H7 (cell line): ENCODE results near the gene GJC2. TPM values are rescaled to one million over a fixed set of nuclear protein-coding genes. Genes with fewer than 3 reads are reported as not detected.
"Not testable (repeated sequence)": the region's sequence is repeated elsewhere in the genome, so short reads cannot be mapped to it uniquely, and the experiment has no call there.

Source experiments
- DNase-seq: peaks from one replicate; pipeline ENCODE4 v3.0.0; 2012
- H3K27me3 ChIP-seq: 2 replicates; pipeline ENCODE4 v1.6.0; 2011; ENCODE audit warnings: mild to moderate bottlenecking, low read length; ENCODE audit not compliant: control insufficient read depth, insufficient read depth
- H3K36me3 ChIP-seq: replicated peaks from 2 replicates; pipeline ENCODE4 v1.5.1; 2011; ENCODE audit warnings: low read length; ENCODE audit not compliant: control insufficient read depth, insufficient read depth
- H3K4me3 ChIP-seq: 2 replicates; pipeline ENCODE4 v1.5.1; 2011; ENCODE audit warnings: low read depth, mild to moderate bottlenecking, control low read depth, low read length, moderate library complexity; ENCODE audit not compliant: insufficient read depth
- total RNA-seq: library from RNA; depleted of rRNA; stranded (reverse); fragments of >200 nt; shearing (Covaris generic); gene quantifications from 2 replicates; pipeline ENCODE4 v1.2.3, GENCODE V29; 2014

The GJC2 gene
- total RNA-seq, 1 experiment from 2014 or later: 1.7 TPM

- Histone ChIP-seq H3K36me3 (no peaks in the 10 kb centered on the region), H3K4me3 (no peak overlapping the region), H3K27me3 (no peaks in the 10 kb centered on the region)
- no peak for DNase-seq
Measured at GRCh38 chr1:228163776-228164519, 14.2 kb downstream of the GJC2 start.

- DNase-seq: no peak
- Histone ChIP-seq H3K36me3 (no peaks in the 10 kb centered on the region), H3K27me3 (no peaks in the 10 kb centered on the region), H3K4me3 (peak overlapping the region; percentile 47)
Measured at GRCh38 chr1:228164561-228165371, 15.0 kb downstream of the GJC2 start.

GRCh38 chr1:228165372-228166169, 15.8 kb downstream of the GJC2 start, which contains the start of gene IBA57:
Gene IBA57, plus strand, starts transcription at chr1:228165804. Its CDS starts 13 bp downstream, at chr1:228165817.
- Histone ChIP-seq H3K36me3 (no peaks in the 10 kb centered on the region), H3K4me3 (peak within 1 kb of the TSS; percentile 75), H3K27me3 (no peaks in the 10 kb centered on the region)
- DNase-seq: peak; percentile 100

- Histone ChIP-seq H3K36me3 (no peaks in the 10 kb centered on the region), H3K4me3 (peak overlapping the region; percentile 75), H3K27me3 (no peaks in the 10 kb centered on the region)
- peak; percentile 83 for DNase-seq
Measured at GRCh38 chr1:228166170-228166936, 16.6 kb downstream of the GJC2 start.

GRCh38 chr1:228168563-228169270, 19.0 kb downstream of the GJC2 start:
- no peak overlapping the region for H3K4me3 ChIP-seq
- no peak for DNase-seq
- no peaks in the 10 kb centered on the region for H3K36me3 ChIP-seq
- H3K27me3 ChIP-seq: no peaks in the 10 kb centered on the region; the same call in 1 of the 2 replicates

GRCh38 chr1:228169345-228169744, 19.6 kb downstream of the GJC2 start:
- Histone ChIP-seq H3K36me3 (no peaks in the 10 kb centered on the region), H3K4me3 (no peak overlapping the region), H3K27me3 (no peaks in the 10 kb centered on the region; the same call in 1 of the 2 replicates)
- DNase-seq: no peak

GRCh38 chr1:228170666-228171065, 20.9 kb downstream of the GJC2 start:
- no peak for DNase-seq
- Histone ChIP-seq H3K27me3 (no peaks in the 10 kb centered on the region; the same call in 1 of the 2 replicates), H3K36me3 (no peaks in the 10 kb centered on the region), H3K4me3 (no peak overlapping the region)

- Histone ChIP-seq H3K4me3 (no peak overlapping the region), H3K36me3 (no peaks in the 10 kb centered on the region), H3K27me3 (no peaks in the 10 kb centered on the region; the same call in 1 of the 2 replicates)
- DNase-seq: no peak
Measured at GRCh38 chr1:228171221-228171891, 21.6 kb downstream of the GJC2 start.

GRCh38 chr1:228172591-228173527, 23.1 kb downstream of the GJC2 start:
- DNase-seq: peak; percentile 55
- no peaks in the 10 kb centered on the region; the same call in 1 of the 2 replicates for H3K27me3 ChIP-seq
- no peaks in the 10 kb centered on the region for H3K36me3 ChIP-seq
- no peak overlapping the region for H3K4me3 ChIP-seq

GRCh38 chr1:228173528-228174481, 24.1 kb downstream of the GJC2 start:
- DNase-seq: peak; percentile 94
- not testable (repeated sequence) for H3K36me3 ChIP-seq, H3K27me3 ChIP-seq
- H3K4me3 ChIP-seq: peak overlapping the region; percentile 12; the same call in 1 of the 2 replicates
